GM18858 (cell line): Measurements from ENCODE around the gene HMG20B.

ENCODE experiments used
- ATAC-seq: cut with Tn5 transposase; IDR thresholded peaks from one replicate; pipeline ENCODE4 v1.9.1; 2021; ENCODE audit not compliant: unreplicated experiment

Gene HMG20B

GRCh38 chr19:3536429-3537100, 36.2 kb upstream of the HMG20B start:
- ATAC-seq: no peak

- ATAC-seq: no peak
Measured at GRCh38 chr19:3537101-3537437, 35.7 kb upstream of the HMG20B start.

- no peak for ATAC-seq
Measured at GRCh38 chr19:3537438-3538240, 35.1 kb upstream of the HMG20B start.

- no peak for ATAC-seq
Measured at GRCh38 chr19:3538258-3538929, 34.4 kb upstream of the HMG20B start.

- ATAC-seq: no peak
Measured at GRCh38 chr19:3538965-3539755, 33.6 kb upstream of the HMG20B start, which contains the start of gene TEKTIP1. Gene TEKTIP1 (plus strand): TSS chr19:3539174. CDS start chr19:3539178, 4 bp downstream.

- ATAC-seq: no peak
Measured at GRCh38 chr19:3539756-3540118, 33.0 kb upstream of the HMG20B start.

GRCh38 chr19:3543150-3544057, 29.3 kb upstream of the HMG20B start:
- ATAC-seq: no peak

GRCh38 chr19:3544058-3544376, 28.7 kb upstream of the HMG20B start:
- no peak for ATAC-seq

GRCh38 chr19:3544742-3545668, 27.7 kb upstream of the HMG20B start:
- ATAC-seq: no peak

GRCh38 chr19:3545669-3546034, 27.1 kb upstream of the HMG20B start:
- no peak for ATAC-seq

GRCh38 chr19:3546119-3546518, 26.6 kb upstream of the HMG20B start:
- no peak for ATAC-seq

- ATAC-seq: no peak
Measured at GRCh38 chr19:3547301-3547731, 25.4 kb upstream of the HMG20B start.

- ATAC-seq: no peak
Measured at GRCh38 chr19:3547767-3548282, 24.9 kb upstream of the HMG20B start.

- no peak for ATAC-seq
Measured at GRCh38 chr19:3548606-3549005, 24.1 kb upstream of the HMG20B start.

- no peak for ATAC-seq
Measured at GRCh38 chr19:3549816-3550215, 22.9 kb upstream of the HMG20B start.

GRCh38 chr19:3550947-3551791, 21.6 kb upstream of the HMG20B start:
- ATAC-seq: no peak

- ATAC-seq: no peak
Measured at GRCh38 chr19:3551792-3552095, 21.0 kb upstream of the HMG20B start.
